GM19240 (cell line): ENCODE data around the gene SLC25A21.

Experiments used
- DNase-seq: peaks from one replicate; pipeline ENCODE4 v3.0.0; 2011; ENCODE audit warnings: low spot score; ENCODE audit not compliant: insufficient read length

SLC25A21 gene

GRCh38 chr14:37046815-37047214 lies 125.6 kb downstream of the SLC25A21 start:
- no peak for DNase-seq

- no peak for DNase-seq
Observed at GRCh38 chr14:37045340-37046061, 126.9 kb downstream of the SLC25A21 start.

- DNase-seq, result no peak
Observed at GRCh38 chr14:37037636-37038387, 134.6 kb downstream of the SLC25A21 start.

GRCh38 chr14:37036669-37037341 lies 135.6 kb downstream of the SLC25A21 start:
- no peak for DNase-seq

GRCh38 chr14:37035401-37035800 lies 137.0 kb downstream of the SLC25A21 start:
- DNase-seq, result no peak

- DNase-seq, result no peak
Observed at GRCh38 chr14:37034410-37035285, 137.8 kb downstream of the SLC25A21 start.

- DNase-seq, result no peak
Observed at GRCh38 chr14:37032863-37033262, 139.5 kb downstream of the SLC25A21 start.

GRCh38 chr14:37027188-37027824 lies 145.1 kb downstream of the SLC25A21 start:
- no peak for DNase-seq

GRCh38 chr14:37023875-37024565 lies 148.4 kb downstream of the SLC25A21 start:
- DNase-seq, result no peak

GRCh38 chr14:37021390-37021789 lies 151.0 kb downstream of the SLC25A21 start:
- DNase-seq, result no peak

GRCh38 chr14:37019488-37019887 lies 152.9 kb downstream of the SLC25A21 start:
- no peak for DNase-seq

GRCh38 chr14:37018571-37019240 lies 153.7 kb downstream of the SLC25A21 start:
- no peak for DNase-seq

- DNase-seq, result no peak
Observed at GRCh38 chr14:37013078-37013477, 159.3 kb downstream of the SLC25A21 start.

GRCh38 chr14:36998686-36999085 lies 173.7 kb downstream of the SLC25A21 start:
- no peak for DNase-seq

GRCh38 chr14:36997843-36998242 lies 174.6 kb downstream of the SLC25A21 start:
- DNase-seq, result no peak

GRCh38 chr14:36996857-36997590 lies 175.4 kb downstream of the SLC25A21 start:
- DNase-seq, result no peak

GRCh38 chr14:36996133-36996856 lies 176.1 kb downstream of the SLC25A21 start:
- no peak for DNase-seq

GRCh38 chr14:36989806-36990205 lies 182.6 kb downstream of the SLC25A21 start:
- no peak for DNase-seq
